Endodermal cell (in vitro differentiated cells): ENCODE results near the gene MYOM1. TPM values are rescaled to one million over a fixed set of nuclear protein-coding genes. Genes with fewer than 3 reads are reported as not detected.

Experiments used
- DNase-seq: peaks from one replicate; pipeline ENCODE4 v3.0.0-alpha.2; 2017
- H3K27ac ChIP-seq: 2 replicates; pipeline ENCODE4 v1.5.1; 2013; ENCODE audit warnings: mild to moderate bottlenecking, low read depth, low read length, moderate library complexity
- H3K27me3 ChIP-seq: 2 replicates; pipeline ENCODE4 v1.6.1; 2013; ENCODE audit warnings: mild to moderate bottlenecking, low read length, moderate library complexity; ENCODE audit not compliant: insufficient read depth, control insufficient read depth, poor library complexity, severe bottlenecking
- H3K36me3 ChIP-seq: 2 replicates; pipeline ENCODE4 v1.7.0; 2013; ENCODE audit warnings: mild to moderate bottlenecking, low read length, moderate library complexity; ENCODE audit not compliant: control insufficient read depth, insufficient read depth
- H3K4me1 ChIP-seq: one replicate; pipeline ENCODE4 v1.7.0; 2013; ENCODE audit warnings: low read length; ENCODE audit not compliant: control insufficient read depth, insufficient read depth
- H3K4me3 ChIP-seq: 2 replicates; pipeline ENCODE4 v1.5.1; 2013; ENCODE audit warnings: mild to moderate bottlenecking, low read length, moderate library complexity
- H3K9ac ChIP-seq: 2 replicates; pipeline ENCODE4 v1.6.1; 2013; ENCODE audit warnings: mild to moderate bottlenecking, low read length, moderate library complexity; ENCODE audit not compliant: poor library complexity, severe bottlenecking; ENCODE audit errors: extremely low read depth
- H3K9me3 ChIP-seq: 2 replicates; pipeline ENCODE4 v1.6.1; 2013; ENCODE audit warnings: mild to moderate bottlenecking, low read length, moderate library complexity; ENCODE audit not compliant: control insufficient read depth
- H3K27ac Mint-ChIP-seq: 2 replicates; pipeline ENCODE4 v1.8.0; 2020; ENCODE audit warnings: mixed read lengths
- H3K27me3 Mint-ChIP-seq: 2 replicates; pipeline ENCODE4 v1.8.0; 2021; ENCODE audit warnings: mild to moderate bottlenecking, mixed read lengths; ENCODE audit not compliant: insufficient read depth
- H3K36me3 Mint-ChIP-seq: 2 replicates; pipeline ENCODE4 v1.8.0; 2020; ENCODE audit warnings: low read depth, mixed read lengths
- H3K4me1 Mint-ChIP-seq: 2 replicates; pipeline ENCODE4 v1.8.0; 2020; ENCODE audit warnings: mixed read lengths
- H3K4me3 Mint-ChIP-seq: 2 replicates; pipeline ENCODE4 v1.8.0; 2020; ENCODE audit warnings: mild to moderate bottlenecking, moderate library complexity, mixed read lengths
- H3K9me3 Mint-ChIP-seq: 2 replicates; pipeline ENCODE4 v1.8.0; 2020; ENCODE audit warnings: mild to moderate bottlenecking, mixed read lengths
- CTCF ChIP-seq: fragments of 200-600 bp; sonication (generic); conservative IDR thresholded peaks from 2 replicates; pipeline ENCODE4 v1.5.0; 2021; ENCODE audit warnings: antibody characterized with exemption, mild to moderate bottlenecking
- WGBS, 2 experiments: methylation state at CpG; one replicate each; pipeline versions ENCODE4 v1.1.5 to v1.1.7; 2013; ENCODE audit warnings: missing lambda C conversion rate in 2 of 2, mixed read lengths in 1 of 2; ENCODE audit not compliant: insufficient coverage in 1 of 2, insufficient read length in 1 of 2; 5-methylcytosine and 5-hydroxymethylcytosine counted together
- total RNA-seq, 2 donors: library from RNA; stranded (reverse); fragmentation: NEBNext Ultra II Directional in 1 of 2; extraction: Animal tissue kit (Norgen Biotek cat#: 25700) in 1 of 2; gene quantifications; 2 replicates in 1 of 2; 3 replicates in 1 of 2; pipeline ENCODE4 v1.2.1, GENCODE V29; 2021

The MYOM1 gene
- total RNA-seq, 2 donors from 2014 or later: 0.49 to 0.88 TPM

GRCh38 chr18:3048820-3049349 is 170.9 kb downstream of the MYOM1 start:
- no peaks in the 10 kb centered on the region for H3K27me3 ChIP-seq
- no peaks in the 10 kb centered on the region for H3K36me3 ChIP-seq
- Mint-ChIP-seq H3K4me1 (peaks cover 34% of the 10 kb centered on the region), H3K27me3 (peaks cover 3% of the 10 kb centered on the region), H3K4me3 (no peak overlapping the region), H3K36me3 (peaks cover 2% of the 10 kb centered on the region), H3K27ac (no peak overlapping the region), H3K9me3 (peaks cover 13% of the 10 kb centered on the region)
- peaks cover 17% of the 10 kb centered on the region for H3K9me3 ChIP-seq
- H3K9ac ChIP-seq: no peak overlapping the region
- H3K4me3 ChIP-seq: no peak overlapping the region
- DNase-seq: no peak
- TF ChIP-seq CTCF: no peak
- H3K4me1 ChIP-seq: peaks cover 4% of the 10 kb centered on the region
- 90 to 95% methylated on average over 3 of the region's 3 CpGs for WGBS, 2 experiments
- H3K27ac ChIP-seq: no peak overlapping the region

- H3K4me3 ChIP-seq: no peak overlapping the region
- Mint-ChIP-seq H3K4me1 (peaks cover 34% of the 10 kb centered on the region), H3K27ac (no peak overlapping the region), H3K27me3 (peaks cover 2% of the 10 kb centered on the region), H3K9me3 (peaks cover 6% of the 10 kb centered on the region), H3K36me3 (peaks cover 2% of the 10 kb centered on the region), H3K4me3 (no peak overlapping the region)
- peaks cover 11% of the 10 kb centered on the region for H3K9me3 ChIP-seq
- TF ChIP-seq CTCF: no peak
- no peaks in the 10 kb centered on the region for H3K27me3 ChIP-seq
- H3K36me3 ChIP-seq: no peaks in the 10 kb centered on the region
- peaks cover 4% of the 10 kb centered on the region for H3K4me1 ChIP-seq
- 80 to 86% methylated on average over 1 to 5 of the region's 6 CpGs for WGBS, 2 experiments
- H3K9ac ChIP-seq: no peak overlapping the region
- H3K27ac ChIP-seq: no peak overlapping the region
- no peak for DNase-seq
Measured at GRCh38 chr18:3048121-3048520, 171.6 kb downstream of the MYOM1 start.

- no peak overlapping the region for H3K4me3 Mint-ChIP-seq
- no peaks in the 10 kb centered on the region for H3K36me3 ChIP-seq
- 85 to 100% methylated on average over 2 to 4 of the region's 4 CpGs for WGBS, 2 experiments
- H3K27ac ChIP-seq: no peak overlapping the region
- H3K27me3 Mint-ChIP-seq: no peaks in the 10 kb centered on the region
- no peaks in the 10 kb centered on the region for H3K9me3 ChIP-seq
- no peaks in the 10 kb centered on the region for H3K9me3 Mint-ChIP-seq
- DNase-seq: no peak
- peaks cover 9% of the 10 kb centered on the region for H3K4me1 ChIP-seq
- no peak overlapping the region for H3K4me3 ChIP-seq
- no peaks in the 10 kb centered on the region for H3K36me3 Mint-ChIP-seq
- no peak for TF ChIP-seq CTCF
- H3K4me1 Mint-ChIP-seq: peaks cover 32% of the 10 kb centered on the region
- H3K27me3 ChIP-seq: no peaks in the 10 kb centered on the region
- peak overlapping the region; percentile 33 for H3K27ac Mint-ChIP-seq
- no peak overlapping the region for H3K9ac ChIP-seq
Measured at GRCh38 chr18:3046216-3046808, 173.5 kb downstream of the MYOM1 start.
